ENCODE data around the gene NMRK1.

The NMRK1 gene

GRCh38 chr9:75101004-75101588, 13.1 kb upstream of the NMRK1 start:
- no peak for DNase-seq

DNA sequence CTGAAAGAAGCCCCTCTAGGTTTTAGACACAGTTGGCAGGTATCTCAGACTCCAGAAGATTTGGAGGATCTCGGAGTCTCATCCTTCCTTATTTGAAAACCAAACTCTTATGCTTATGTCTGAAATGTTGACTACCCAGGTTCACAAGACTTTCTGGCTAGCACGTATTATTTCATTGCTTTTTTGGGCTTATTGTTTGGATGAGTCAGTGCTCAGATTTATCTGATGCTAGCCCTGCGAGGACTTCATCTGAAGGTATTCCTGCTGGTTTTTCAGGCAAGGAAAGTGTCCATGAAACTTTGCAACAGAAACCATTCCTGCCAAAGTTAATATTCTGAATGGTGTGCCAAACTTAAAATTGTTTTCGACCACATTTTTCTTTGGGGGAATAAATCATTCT, 8.8 kb upstream of the NMRK1 start:
- no peak for DNase-seq

DNA sequence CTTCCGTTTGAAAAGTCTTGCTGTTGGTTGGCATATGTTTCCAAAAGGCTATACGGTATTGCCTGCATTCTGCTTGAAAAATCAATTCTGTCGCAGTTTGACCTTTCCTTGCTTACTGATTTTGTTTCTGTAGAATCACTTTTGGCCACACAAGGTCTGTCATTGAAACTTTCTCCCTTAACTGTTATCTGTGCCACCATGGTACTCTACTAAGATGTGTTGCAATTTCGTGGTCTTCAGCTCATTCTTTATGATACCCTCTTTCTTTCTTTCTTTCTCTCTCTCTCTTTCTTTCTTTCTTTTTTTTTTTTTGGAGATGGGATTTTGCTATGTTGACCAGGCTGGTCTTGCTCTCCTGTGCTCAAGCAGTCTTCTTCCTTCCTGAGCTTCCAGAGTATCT, 4.8 kb upstream of the NMRK1 start:
- no peak for DNase-seq

DNA sequence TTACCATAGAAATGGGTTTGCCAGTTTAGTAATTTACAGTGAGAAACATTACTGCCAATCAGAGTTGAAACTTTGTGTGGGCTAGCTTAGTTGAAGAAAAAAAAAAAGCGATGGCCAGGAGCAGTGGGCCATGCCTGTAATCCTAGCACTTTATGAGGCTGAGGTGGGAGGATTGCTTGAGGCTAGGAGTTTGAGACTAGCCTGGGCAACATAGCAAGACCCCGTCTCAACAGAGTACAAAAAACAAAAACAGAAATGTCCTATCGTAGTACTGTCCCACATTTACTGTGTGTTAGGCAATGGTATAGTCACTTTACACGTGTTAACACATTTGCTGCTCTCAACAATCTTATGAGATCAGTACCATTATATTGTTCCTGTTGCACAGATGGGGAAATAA, 2.6 kb upstream of the NMRK1 start:
- DNase-seq: no peak

DNA sequence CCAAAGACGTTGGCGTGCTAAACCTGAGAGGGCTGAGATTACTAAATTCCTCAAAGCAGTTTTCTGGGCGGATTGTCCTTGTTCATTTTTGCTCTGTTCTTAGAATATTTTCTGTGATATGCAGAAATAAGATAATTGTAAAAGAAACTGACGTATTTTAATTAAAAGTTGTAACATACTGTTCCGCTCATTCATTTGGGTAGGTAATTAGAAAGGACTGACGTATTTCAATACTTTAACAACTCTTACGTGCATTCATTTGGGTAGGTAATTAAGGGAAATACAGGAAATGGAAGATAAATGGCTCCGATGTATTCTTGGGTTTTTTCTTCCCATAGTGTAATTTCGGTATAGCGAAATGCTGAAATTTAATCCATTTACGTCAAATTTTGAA, 1.4 kb upstream of the NMRK1 start:
- no peak for DNase-seq

- peak; percentile 12 for DNase-seq
Observed at GRCh38 chr9:75088646-75089372, 854 bp upstream of the NMRK1 start.

DNA sequence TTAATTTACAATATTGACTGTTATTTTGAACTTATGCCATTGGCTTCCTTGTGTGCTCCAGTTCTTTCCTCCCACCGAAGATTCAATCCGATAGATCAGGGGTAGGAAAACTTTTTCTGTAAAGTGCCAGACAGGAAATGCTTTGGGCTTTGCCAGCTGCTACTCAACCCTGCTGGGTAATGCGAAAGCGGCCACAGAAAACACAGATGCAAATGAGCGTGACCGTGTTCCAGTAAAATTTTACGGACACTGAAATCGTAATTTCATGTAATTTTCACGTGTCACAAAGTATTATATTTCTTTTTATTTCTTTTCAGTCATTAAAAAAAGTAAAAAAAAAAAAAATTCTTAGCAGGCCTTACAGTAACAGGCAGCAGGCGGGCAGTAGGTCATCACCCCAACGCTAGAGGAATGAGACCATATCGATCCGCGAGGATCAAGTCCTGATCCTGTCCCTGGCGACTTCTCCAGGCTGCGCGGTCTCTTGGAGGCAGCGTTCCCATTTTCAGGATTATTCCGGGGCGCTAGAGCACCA, 599 bp downstream of the NMRK1 start:
- DNase-seq: peak; percentile 8

DNA sequence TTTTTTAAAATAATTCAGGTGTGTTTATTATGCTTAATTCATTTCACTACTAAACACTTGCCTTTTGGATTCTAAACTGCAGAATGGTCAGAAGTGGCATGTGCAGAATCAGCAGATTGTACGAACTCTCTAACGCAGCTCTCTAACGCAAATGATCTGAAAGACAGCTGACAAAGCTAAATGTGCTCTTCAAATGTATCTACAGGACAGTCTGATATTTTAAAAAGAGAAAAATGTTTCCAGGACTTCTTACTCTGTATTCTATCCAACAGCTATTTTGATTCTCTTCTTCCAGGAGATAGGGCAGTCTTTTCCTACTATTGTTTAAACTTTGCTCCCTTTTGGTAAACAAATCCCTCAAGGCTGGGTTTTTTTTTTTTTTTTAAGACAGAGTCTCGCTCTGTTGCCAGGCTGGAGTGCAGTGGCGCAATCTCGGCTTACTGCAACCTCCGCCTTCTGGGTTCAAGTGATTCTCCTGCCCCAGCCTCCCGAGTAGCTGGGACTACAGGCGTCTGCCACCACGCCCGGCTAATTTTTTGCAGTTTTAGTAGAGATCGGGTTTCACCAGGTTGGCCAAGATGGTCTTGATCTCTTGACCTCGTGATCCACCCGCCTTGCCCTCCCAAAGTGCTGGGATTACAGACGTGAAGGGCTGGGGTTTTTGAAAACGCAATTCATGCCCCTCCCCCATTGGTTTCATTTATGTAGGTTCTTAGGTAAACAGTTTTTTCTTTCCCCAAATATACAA, 1.2 kb downstream of the NMRK1 start:
- DNase-seq: no peak

DNA sequence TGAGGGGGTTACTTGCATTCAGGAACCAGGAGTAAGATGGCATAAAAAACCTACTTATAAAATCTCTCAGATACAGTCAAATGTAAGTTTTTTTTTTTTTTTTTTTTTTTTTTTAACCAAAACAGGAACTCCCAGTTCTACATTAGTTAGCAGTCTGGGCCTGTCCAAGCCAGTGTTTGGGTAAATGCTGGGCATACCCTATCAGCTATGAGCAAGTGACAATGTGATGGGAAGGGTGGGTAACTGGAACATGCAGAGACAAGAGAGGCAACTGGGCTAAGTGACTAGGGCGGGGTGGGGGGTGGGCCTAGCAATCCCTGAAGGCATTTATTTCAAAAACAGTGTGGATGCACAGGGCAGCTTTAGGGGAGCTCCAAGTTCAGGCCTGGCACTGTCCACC, 2.3 kb downstream of the NMRK1 start:
- DNase-seq: no peak

GRCh38 chr9:75084081-75084672, 3.8 kb downstream of the NMRK1 start:
- no peak for DNase-seq

- DNase-seq: no peak
Observed at GRCh38 chr9:75083188-75083970, 4.6 kb downstream of the NMRK1 start.

GRCh38 chr9:75081632-75082031, 6.3 kb downstream of the NMRK1 start:
- no peak for DNase-seq

DNA sequence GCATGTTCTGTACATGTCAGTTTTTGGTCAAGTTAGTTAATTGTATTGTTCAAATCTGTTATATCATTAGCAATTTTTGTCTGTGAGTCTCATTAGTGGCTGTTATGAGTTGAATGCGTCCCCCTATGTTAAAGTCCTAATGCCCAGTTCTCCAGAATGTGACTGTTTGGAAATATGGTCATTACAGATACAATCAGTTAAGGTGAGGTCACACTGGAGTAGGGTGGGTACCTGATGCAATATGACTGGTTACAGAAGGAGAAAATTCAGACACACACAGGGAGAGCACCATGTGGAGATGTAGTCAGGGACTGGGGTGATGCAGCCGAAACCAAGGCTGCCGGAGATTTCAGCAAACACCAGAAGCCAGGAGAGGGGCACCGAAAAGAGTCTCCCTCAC, 15.1 kb downstream of the NMRK1 start:
- DNase-seq: no peak

DNA sequence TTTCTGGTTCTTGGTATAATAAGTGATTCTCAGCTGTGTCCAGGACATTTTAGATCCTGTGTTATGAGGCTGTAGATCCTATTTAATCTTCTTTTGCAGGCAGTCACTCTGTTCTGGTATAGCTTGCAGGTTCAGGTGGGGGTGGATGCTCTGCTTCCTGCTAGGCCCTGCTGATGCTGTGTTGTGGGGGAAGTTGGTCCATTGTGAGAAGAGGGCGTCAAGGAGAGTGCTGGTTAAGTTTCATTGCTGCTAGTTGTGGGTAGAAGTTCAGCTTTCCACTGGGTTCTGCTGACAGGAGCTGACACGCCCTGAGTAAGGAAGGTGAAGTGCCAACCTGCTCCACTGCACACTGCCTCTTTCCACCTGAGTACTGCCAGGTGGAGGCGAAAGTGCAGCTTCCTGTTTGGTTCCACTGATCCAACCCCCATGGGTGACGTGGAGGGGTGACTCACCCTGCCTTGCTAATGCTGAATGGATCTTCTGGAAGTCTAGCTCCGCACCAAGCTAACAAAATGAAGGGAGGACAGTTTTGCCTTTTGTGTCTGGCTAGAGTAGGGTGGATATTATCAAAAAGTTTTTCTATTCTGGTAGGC, 16.3 kb downstream of the NMRK1 start:
- DNase-seq: no peak

DNA sequence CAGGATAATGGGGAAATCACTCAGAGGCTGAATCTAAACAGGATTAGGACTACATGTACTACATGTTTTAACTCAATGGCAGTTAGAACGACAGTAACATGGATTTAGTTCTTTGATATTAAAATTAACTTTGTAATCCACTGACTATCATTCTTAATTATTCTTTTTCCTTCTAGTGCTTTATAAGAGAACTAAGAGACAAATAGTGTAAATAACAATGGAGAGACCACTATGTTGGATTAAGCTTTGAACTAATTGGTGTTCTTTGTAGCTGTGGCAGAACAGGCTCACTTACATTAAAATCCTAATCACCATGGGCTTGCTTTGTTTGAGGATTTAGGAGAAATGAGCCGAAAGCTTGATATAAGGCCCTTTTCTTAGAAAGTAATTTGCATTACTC, 18.8 kb downstream of the NMRK1 start:
- no peak for DNase-seq

GRCh38 chr9:75067894-75068293, 20.1 kb downstream of the NMRK1 start:
- no peak for DNase-seq

DNA sequence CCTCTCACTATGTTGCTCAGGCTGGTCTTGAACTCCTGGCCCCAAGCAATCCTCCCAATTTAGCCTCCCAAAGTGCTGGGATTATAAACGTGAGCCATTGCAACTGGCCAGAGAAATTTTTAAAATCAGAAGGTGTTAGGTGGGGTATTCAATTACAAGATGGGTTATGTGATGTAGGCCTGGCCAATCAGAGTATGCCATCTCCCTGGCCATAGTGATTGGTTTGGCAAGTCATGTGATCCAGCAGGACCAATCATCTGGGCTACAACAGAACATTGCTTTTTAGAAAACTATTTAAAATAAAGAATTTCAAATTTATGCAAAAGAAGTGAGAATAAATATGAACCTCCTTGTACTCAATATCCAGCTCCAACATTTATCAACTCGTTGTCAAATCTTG, 22.4 kb downstream of the NMRK1 start:
- no peak for DNase-seq

- no peak for DNase-seq
Observed at GRCh38 chr9:75064307-75065025, 23.5 kb downstream of the NMRK1 start.

DNA sequence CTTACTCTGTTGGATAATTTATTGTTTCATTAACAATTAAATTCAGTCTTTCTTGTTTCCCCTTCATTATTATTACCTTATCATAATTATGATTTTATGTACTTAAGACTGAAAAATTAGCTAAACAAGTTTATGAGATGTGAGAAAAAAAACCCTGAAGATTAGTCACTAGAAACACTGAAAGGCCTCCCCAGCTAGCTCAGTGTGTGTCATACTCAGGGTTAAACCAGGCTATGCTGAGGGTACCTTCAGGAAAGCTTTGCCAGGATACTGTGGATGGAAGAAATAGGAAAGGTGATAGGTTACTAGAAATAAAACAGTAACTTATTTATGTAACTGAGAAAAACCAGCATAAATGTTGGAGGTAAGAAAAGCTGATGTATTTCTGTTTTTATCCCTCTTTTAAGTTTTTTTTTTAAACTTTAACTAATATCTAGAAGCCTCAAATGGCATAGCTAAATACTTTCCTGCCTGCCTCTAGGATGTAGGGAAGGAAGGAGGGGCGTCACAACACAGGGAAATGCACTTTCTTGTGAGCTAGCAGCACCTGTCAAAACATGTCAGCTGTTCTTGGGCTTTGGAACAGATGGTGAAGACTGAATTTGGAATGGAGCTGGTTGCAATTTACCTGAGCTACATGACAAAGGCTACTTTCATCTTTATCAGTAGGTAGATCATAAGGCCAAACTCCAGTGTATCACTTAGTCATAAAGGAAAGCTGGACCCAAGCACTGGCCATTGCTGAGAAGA, 24.2 kb downstream of the NMRK1 start:
- no peak for DNase-seq

GRCh38 chr9:75061169-75061568, 26.8 kb downstream of the NMRK1 start:
- no peak for DNase-seq

Data from NCI-H1048 (cell line).